K562 (cell line): ENCODE measurements around the gene PSMD13. TPM values are rescaled to one million over a fixed set of nuclear protein-coding genes. Genes with fewer than 3 reads are reported as not detected.

ENCODE experiments used
- CBFA2T3 ChIP-seq: fragments of 450-650 bp; IDR thresholded peaks from 2 replicates; pipeline ENCODE4 v1.6.1; 2017
- CBX8 ChIP-seq: fragments of 200-600 bp; sonication (generic); IDR thresholded peaks from 2 replicates; pipeline ENCODE4 v1.6.1; 2012; ENCODE audit warnings: borderline replicate concordance, mixed run types, low read depth, mild to moderate bottlenecking, moderate library complexity, mixed read lengths, low read length, control low read depth, inconsistent platforms; ENCODE audit not compliant: poor library complexity, severe bottlenecking; ENCODE audit errors: extremely low read depth
- COPS2 ChIP-seq: fragments of 450-650 bp; conservative IDR thresholded peaks from 2 replicates; pipeline ENCODE4 v1.6.1; 2016; ENCODE audit warnings: mild to moderate bottlenecking, moderate library complexity
- E2F3 ChIP-seq: fragments of 250-450 bp; sonication (Bioruptor Pico); IDR thresholded peaks from 2 replicates; pipeline ENCODE4 v1.4.0; 2020; ENCODE audit warnings: mild to moderate bottlenecking
- FOXA3 ChIP-seq, 2 experiments: fragments of 450-650 bp in 1 of 2; sonication (generic) in 1 of 2; formaldehyde crosslinking; IDR thresholded peaks in 1 of 2; conservative IDR thresholded peaks in 1 of 2; 2 replicates each; pipeline versions ENCODE4 v1.4.0 to v1.8.0; 2020 to 2022; ENCODE audit warnings: mild to moderate bottlenecking in 2 of 2, missing genetic modification reagents in 1 of 2
- FOXK1 ChIP-seq: sonication (generic); formaldehyde crosslinking; IDR thresholded peaks from 2 replicates; pipeline ENCODE4 v1.8.0; 2022; ENCODE audit warnings: missing genetic modification reagents, mild to moderate bottlenecking, borderline replicate concordance
- HOXB6 ChIP-seq: fragments of 250-450 bp; sonication (Bioruptor Pico); IDR thresholded peaks from 2 replicates; pipeline ENCODE4 v1.5.1; 2022; ENCODE audit warnings: mild to moderate bottlenecking, borderline replicate concordance
- KDM4B ChIP-seq, 2 experiments: fragments of 450-650 bp in 1 of 2; sonication (generic) in 1 of 2; IDR thresholded peaks; 2 replicates each; pipeline ENCODE4 v1.6.1; 2016 to 2017; ENCODE audit warnings: borderline replicate concordance in 2 of 2, antibody characterized with exemption in 1 of 2, low read depth in 1 of 2, mild to moderate bottlenecking in 1 of 2
- NR2C2 ChIP-seq, 2 experiments: fragments of 200-800 bp in 1 of 2; sonication (Bioruptor generic) in 1 of 2; sonication (generic) in 1 of 2; formaldehyde crosslinking in 1 of 2; IDR thresholded peaks; 2 replicates each; pipeline versions ENCODE4 v1.6.1 to v1.8.0; 2016 to 2022; ENCODE audit warnings: mild to moderate bottlenecking in 1 of 2, missing compliant biosample characterization in 1 of 2, missing genetic modification characterization in 1 of 2, missing genetic modification reagents in 1 of 2
- PHF8 ChIP-seq: fragments of 200-600 bp; sonication (generic); IDR thresholded peaks from 2 replicates; pipeline ENCODE4 v1.6.1; 2012; ENCODE audit warnings: mixed run types, mild to moderate bottlenecking, inconsistent platforms, low read length, moderate library complexity, borderline replicate concordance
- POLR2G ChIP-seq: fragments of 200-400 bp; formaldehyde crosslinking; IDR thresholded peaks from 2 replicates; pipeline ENCODE4 v1.6.1; 2017; ENCODE audit warnings: low read depth, mild to moderate bottlenecking, antibody characterized with exemption, low read length, moderate library complexity
- TFAM ChIP-seq: fragments of 250-450 bp; sonication (Bioruptor Pico); conservative IDR thresholded peaks from 2 replicates; pipeline ENCODE4 v1.5.0; 2021; ENCODE audit warnings: mild to moderate bottlenecking, moderate library complexity
- ZNF174 ChIP-seq: fragments of 250-450 bp; sonication (Bioruptor Pico); IDR thresholded peaks from 2 replicates; pipeline ENCODE4 v1.4.0; 2020; ENCODE audit warnings: mild to moderate bottlenecking
- ZNF311 ChIP-seq: fragments of 250-450 bp; sonication (Bioruptor Pico); IDR thresholded peaks from 2 replicates; pipeline ENCODE4 v1.4.0; 2020; ENCODE audit warnings: mild to moderate bottlenecking, moderate library complexity
- polyA plus RNA-seq, 8 experiments: library from polyadenylated mRNA; depleted of rRNA in 4 of 8; stranded (reverse) in 5 of 8; unstranded in 3 of 8; fragments of >200 nt; fragmentation: Nextera tagmentation in 2 of 8; fragmentation: Illumina TruSeq in 1 of 8; extraction: Ambion mirVana in 2 of 8; extraction: Trizol in 1 of 8; gene quantifications; 2 replicates each; pipeline versions ENCODE4 v1.2.1 to v1.2.3, GENCODE V29; 2011 to 2014; ENCODE audit warnings: inconsistent platforms in 1 of 8, missing spikeins in 1 of 8
- total RNA-seq, 7 experiments: library from RNA; depleted of rRNA in 6 of 7; stranded (reverse); fragments of >200 nt in 6 of 7; fragmentation: Illumina TruSeq in 2 of 7; extraction: Trizol in 2 of 7; gene quantifications; 2 replicates each; pipeline versions ENCODE4 v1.2.1 to v1.2.3, GENCODE V29; 2011 to 2021; ENCODE audit warnings: low replicate concordance in 1 of 7
- TF ChIP-seq, protein P1 (sequence below): sonication (generic); formaldehyde crosslinking; IDR thresholded peaks from 2 replicates; pipeline ENCODE4 v1.8.0; 2022; ENCODE audit warnings: mild to moderate bottlenecking, missing genetic modification reagents, borderline replicate concordance
- TF ChIP-seq, protein P2 (sequence below): fragments of 450-650 bp; IDR thresholded peaks from 2 replicates; pipeline ENCODE4 v1.6.1; 2016
- TF ChIP-seq, protein P3 (sequence below): IDR thresholded peaks from 2 replicates; pipeline ENCODE4 v1.6.1; 2016; ENCODE audit warnings: missing genetic modification characterization, missing compliant biosample characterization

PSMD13 gene
- total and polyA plus RNA-seq, 9 of the 15 experiments (the other 6 are each of a cell fraction or from before 2014, with no cell fraction given): 185 to 383 (median 267) TPM

DNA sequence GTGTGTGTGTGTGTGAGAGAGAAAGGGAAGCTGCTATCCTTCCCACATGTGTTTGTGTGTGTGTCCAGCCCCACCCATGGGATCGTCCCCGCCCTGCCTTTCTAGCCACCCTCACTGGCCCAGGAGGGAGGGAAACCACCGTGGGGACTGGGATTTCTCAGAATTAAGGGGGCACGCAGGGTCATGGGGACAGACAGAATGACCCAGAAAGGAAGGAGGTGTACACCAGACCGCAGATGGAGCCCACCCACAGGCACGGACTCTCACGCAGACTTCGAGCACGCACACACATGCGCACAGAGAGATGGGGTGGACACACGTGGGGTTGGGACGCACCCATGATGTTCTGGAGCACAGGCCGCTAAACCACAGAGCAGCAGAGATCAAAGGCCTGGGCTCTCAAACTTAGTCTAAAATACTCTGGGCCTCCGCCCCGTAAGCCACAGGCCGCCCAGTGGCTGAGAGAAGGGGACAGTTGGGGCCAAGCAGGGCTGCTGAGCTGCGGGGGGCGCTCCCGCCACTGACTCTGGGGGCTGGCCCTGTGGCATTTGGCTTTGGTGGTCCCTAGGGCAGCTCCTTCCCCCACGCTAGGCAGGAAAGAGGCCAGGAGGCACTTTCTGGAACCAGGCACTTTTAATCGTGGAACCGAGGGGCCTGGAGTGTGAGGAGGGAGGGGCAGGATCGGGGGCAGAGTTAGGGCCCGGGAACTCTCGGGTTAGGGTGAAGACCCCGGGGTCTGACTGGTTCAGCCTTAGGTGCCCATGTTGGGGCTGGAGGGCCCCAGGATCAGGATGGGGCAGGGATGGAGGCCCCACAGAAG lies 61.0 kb downstream of the PSMD13 start (continued):
- peak; percentile 26; the same call in 1 of the 2 replicates for TF ChIP-seq PHF8
- no peak for TF ChIP-seq FOXK1 (CRISPR knock-in tag)
- TF ChIP-seq E2F3 (CRISPR knock-in tag): no peak
- TF ChIP-seq ZNF311 (CRISPR knock-in tag): no peak
- TF ChIP-seq POLR2G: peak; percentile 66; the same call in 1 of the 2 replicates
- no peak for TF ChIP-seq TFAM (CRISPR knock-in tag)
- TF ChIP-seq CBX8: no peak
- no peak for TF ChIP-seq COPS2
- TF ChIP-seq HOXB6 (CRISPR knock-in tag): no peak
- no peak for TF ChIP-seq KDM4B (IDR thresholded peaks at IDR 0.05; ENCODE audit: borderline replicate concordance in 2 of 2, low read depth in 1 of 2)
- TF ChIP-seq, protein P1, sequence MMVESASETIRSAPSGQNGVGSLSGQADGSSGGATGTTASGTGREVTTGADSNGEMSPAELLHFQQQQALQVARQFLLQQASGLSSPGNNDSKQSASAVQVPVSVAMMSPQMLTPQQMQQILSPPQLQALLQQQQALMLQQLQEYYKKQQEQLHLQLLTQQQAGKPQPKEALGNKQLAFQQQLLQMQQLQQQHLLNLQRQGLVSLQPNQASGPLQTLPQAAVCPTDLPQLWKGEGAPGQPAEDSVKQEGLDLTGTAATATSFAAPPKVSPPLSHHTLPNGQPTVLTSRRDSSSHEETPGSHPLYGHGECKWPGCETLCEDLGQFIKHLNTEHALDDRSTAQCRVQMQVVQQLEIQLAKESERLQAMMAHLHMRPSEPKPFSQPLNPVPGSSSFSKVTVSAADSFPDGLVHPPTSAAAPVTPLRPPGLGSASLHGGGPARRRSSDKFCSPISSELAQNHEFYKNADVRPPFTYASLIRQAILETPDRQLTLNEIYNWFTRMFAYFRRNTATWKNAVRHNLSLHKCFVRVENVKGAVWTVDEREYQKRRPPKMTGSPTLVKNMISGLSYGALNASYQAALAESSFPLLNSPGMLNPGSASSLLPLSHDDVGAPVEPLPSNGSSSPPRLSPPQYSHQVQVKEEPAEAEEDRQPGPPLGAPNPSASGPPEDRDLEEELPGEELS (CRISPR knock-in tag): no peak
- no peak for TF ChIP-seq FOXA3 (CRISPR knock-in tag; conservative IDR thresholded peaks at IDR 0.05 in 1 of 2, IDR thresholded peaks at IDR 0.05 in 1 of 2)
- TF ChIP-seq, protein P2, sequence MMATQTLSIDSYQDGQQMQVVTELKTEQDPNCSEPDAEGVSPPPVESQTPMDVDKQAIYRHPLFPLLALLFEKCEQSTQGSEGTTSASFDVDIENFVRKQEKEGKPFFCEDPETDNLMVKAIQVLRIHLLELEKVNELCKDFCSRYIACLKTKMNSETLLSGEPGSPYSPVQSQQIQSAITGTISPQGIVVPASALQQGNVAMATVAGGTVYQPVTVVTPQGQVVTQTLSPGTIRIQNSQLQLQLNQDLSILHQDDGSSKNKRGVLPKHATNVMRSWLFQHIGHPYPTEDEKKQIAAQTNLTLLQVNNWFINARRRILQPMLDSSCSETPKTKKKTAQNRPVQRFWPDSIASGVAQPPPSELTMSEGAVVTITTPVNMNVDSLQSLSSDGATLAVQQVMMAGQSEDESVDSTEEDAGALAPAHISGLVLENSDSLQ: no peak
- TF ChIP-seq, protein P3, sequence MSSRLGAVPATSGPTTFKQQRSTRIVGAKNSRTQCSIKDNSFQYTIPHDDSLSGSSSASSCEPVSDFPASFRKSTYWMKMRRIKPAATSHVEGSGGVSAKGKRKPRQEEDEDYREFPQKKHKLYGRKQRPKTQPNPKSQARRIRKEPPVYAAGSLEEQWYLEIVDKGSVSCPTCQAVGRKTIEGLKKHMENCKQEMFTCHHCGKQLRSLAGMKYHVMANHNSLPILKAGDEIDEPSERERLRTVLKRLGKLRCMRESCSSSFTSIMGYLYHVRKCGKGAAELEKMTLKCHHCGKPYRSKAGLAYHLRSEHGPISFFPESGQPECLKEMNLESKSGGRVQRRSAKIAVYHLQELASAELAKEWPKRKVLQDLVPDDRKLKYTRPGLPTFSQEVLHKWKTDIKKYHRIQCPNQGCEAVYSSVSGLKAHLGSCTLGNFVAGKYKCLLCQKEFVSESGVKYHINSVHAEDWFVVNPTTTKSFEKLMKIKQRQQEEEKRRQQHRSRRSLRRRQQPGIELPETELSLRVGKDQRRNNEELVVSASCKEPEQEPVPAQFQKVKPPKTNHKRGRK (tag): no peak
- no peak for TF ChIP-seq ZNF174 (CRISPR knock-in tag)
- TF ChIP-seq NR2C2 (CRISPR knock-in tag; IDR thresholded peaks at IDR 0.05): 0 out of 2 replicates have a peak, but pooled peaks have one; percentile 22
- TF ChIP-seq NR2C2 (tag; IDR thresholded peaks at IDR 0.05): no peak
- no peak for TF ChIP-seq CBFA2T3
